GM06990 (cell line): ENCODE measurements around the gene UBE2L5.

Source experiments
- DNase-seq: peaks from one replicate; pipeline ENCODE4 v3.0.0-alpha.2; 2011; ENCODE audit not compliant: insufficient read length; ENCODE audit errors: extremely low read depth
- H3K27me3 ChIP-seq: replicated peaks from 2 replicates; pipeline ENCODE4 v1.6.0; 2011; ENCODE audit warnings: low read length; ENCODE audit not compliant: control insufficient read depth, insufficient read depth
- H3K36me3 ChIP-seq: 2 replicates; pipeline ENCODE4 v1.5.1; 2011; ENCODE audit warnings: low read length; ENCODE audit not compliant: control insufficient read depth, insufficient read depth
- H3K4me3 ChIP-seq: replicated peaks from 2 replicates; pipeline ENCODE4 v1.5.1; 2011; ENCODE audit warnings: low read depth, mild to moderate bottlenecking, control low read depth, low read length
- TF ChIP-seq, protein P1 (sequence below): IDR thresholded peaks from 2 replicates; pipeline ENCODE4 v1.5.1; 2011; ENCODE audit warnings: low read length, control low read depth, mild to moderate bottlenecking, inconsistent platforms; ENCODE audit not compliant: insufficient read depth, poor library complexity, severe bottlenecking

UBE2L5 gene

DNA sequence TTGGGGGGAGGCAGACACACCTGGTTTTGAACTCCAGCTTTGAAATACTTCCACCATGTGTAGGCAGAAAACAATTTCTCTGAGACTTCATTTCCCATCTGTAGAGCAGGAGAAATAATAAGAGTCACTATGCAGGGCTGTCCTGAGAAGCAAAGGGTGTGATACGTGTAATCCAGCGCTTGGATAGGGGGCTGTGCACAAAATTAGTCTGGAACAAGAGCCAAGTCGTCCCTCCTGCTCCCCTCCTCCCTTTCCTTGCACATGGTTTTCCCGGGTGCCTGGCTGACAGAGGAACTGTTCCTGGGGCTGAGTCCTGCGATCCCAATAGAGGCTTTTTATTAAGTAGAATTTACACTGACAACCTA lies 29.6 kb upstream of the UBE2L5 start:
- TF ChIP-seq, protein P1, sequence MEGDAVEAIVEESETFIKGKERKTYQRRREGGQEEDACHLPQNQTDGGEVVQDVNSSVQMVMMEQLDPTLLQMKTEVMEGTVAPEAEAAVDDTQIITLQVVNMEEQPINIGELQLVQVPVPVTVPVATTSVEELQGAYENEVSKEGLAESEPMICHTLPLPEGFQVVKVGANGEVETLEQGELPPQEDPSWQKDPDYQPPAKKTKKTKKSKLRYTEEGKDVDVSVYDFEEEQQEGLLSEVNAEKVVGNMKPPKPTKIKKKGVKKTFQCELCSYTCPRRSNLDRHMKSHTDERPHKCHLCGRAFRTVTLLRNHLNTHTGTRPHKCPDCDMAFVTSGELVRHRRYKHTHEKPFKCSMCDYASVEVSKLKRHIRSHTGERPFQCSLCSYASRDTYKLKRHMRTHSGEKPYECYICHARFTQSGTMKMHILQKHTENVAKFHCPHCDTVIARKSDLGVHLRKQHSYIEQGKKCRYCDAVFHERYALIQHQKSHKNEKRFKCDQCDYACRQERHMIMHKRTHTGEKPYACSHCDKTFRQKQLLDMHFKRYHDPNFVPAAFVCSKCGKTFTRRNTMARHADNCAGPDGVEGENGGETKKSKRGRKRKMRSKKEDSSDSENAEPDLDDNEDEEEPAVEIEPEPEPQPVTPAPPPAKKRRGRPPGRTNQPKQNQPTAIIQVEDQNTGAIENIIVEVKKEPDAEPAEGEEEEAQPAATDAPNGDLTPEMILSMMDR = no peak
- no peaks in the 10 kb centered on the region for H3K36me3 ChIP-seq
- DNase-seq = no peak
- no peak overlapping the region for H3K4me3 ChIP-seq
- no peaks in the 10 kb centered on the region for H3K27me3 ChIP-seq

DNA sequence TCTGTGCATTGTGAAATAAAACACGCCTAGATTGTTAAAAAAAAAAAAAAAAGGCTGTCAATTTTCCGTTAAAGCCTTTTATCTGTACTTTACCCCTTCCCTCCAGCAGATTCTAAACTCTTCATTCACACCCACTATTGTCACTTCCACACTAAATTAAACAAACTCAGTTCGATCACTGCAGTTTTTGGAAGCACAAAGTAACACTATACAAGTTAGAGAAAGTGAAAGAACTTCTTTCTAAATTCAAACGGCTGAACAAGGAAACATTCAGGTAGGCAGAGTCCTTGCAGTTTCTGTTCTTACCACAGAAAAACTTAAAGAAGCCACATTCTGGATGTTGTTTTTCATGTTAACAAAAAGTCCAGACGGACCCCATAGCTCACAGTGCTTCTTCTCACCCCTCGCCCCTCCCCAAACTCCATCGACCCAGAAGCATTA lies 27.5 kb upstream of the UBE2L5 start:
- peak; percentile 41 for DNase-seq
- Histone ChIP-seq H3K27me3 (no peaks in the 10 kb centered on the region), H3K4me3 (peak overlapping the region; percentile 78), H3K36me3 (no peaks in the 10 kb centered on the region)
- TF ChIP-seq, protein P1 = no peak

DNA sequence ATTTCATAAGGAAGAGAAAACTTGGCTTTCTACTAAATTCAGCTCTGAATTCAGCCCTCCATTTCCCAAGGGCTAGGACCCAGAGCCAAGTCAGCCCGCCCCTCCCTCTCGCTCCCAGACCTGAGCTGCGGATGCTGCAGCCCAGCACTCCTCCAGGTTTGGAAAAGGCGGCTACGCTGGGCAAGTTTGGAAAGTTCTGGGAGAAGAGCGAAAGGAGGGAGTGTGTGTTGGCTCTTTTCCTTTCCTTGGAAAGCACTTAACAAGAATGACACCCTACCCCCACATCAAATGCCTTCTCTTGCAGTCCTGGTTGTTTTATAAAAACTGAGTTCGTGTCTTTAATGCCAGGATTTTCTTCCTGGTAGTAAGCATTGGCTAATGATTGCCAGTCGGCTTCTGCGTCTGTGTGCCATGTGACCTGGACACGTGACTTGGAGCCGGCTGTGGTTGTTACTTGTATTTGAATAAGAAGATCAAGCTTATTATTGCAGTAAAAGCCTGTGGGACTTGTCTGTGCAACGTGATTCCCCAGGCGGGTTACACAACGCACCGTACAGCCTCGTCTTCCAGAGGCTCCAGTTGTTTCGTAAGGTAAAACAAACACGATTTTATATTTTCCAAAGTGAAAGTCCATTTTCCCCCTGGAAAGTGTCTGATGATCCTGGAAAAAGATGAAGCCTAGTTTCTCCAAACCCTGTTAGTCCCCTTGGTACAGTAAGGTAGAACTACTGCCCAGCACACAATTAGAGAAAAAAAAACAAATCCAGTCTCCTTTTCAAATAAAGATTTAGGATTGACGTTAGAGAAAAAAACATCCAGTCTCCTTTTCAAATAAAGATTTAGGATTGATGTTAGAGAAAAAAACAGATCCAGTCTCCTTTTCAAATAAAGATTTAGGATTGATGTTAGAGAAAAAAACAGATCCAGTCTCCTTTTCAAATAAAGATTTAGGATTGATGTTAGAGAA lies 26.8 kb upstream of the UBE2L5 start:
- Histone ChIP-seq H3K4me3 (peak overlapping the region; percentile 78), H3K36me3 (no peaks in the 10 kb centered on the region), H3K27me3 (no peaks in the 10 kb centered on the region)
- peak; percentile 56 for DNase-seq
- TF ChIP-seq, protein P1 = no peak

DNA sequence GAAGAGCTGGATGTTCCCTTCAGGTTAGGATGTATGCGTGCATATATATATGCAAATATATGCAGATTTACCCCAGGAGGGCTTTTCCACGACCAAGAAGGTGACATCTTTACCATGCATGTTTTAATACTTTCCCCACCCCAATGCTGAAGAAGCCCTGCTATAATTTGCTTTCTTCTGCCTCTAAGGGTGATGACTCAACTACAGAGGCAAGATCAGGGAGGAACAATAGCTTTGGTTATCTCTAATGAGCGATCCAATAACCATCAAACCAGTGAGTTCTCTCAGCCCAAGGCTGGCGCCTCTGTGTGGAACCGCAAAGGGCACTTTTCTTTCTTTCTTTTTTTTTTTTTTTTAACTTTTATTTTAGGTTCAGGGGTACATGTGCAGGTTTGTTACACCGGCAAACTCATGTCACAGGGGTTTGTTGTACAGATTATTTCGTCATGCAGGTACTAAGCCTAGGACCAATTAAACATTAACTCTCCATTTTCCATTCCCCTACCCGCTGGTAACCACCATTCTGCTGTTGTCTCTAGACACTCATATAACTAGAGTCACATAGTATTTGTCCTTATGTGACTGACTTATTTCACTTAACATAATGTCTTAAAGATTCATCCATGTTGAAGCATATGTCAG lies 25.7 kb upstream of the UBE2L5 start:
- no peak overlapping the region for H3K4me3 ChIP-seq
- H3K36me3 ChIP-seq = no peaks in the 10 kb centered on the region
- H3K27me3 ChIP-seq = no peaks in the 10 kb centered on the region
- peak; percentile 24 for DNase-seq
- TF ChIP-seq, protein P1 = no peak

DNA sequence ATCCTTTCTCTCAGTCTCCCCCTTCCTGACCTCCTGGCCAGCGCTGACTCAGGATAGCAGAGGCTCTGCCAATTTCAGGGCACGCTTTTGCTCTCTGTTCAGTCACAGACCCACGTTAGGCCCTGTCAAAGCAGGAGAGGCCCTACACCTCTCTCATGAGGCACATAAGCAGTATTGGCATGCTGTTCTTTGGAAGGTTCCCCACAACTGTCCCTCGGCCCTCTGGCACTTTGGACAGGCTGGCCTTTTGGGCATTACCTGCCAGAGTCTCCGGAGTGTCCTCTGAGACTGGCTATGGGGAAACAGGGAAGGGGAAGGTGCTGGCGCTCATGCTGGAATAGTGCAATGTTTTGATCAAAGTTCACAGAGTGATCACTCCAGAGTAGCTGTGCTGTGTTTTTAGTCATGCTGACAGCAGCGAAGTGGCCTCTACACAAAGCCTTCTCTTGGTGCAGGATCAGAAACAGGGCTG lies 23.7 kb upstream of the UBE2L5 start:
- Histone ChIP-seq H3K27me3 (no peaks in the 10 kb centered on the region), H3K36me3 (no peaks in the 10 kb centered on the region), H3K4me3 (no peak overlapping the region)
- DNase-seq = no peak
- TF ChIP-seq, protein P1 = no peak
